Right lobe of liver (tissue), 6 donors: Measurements from ENCODE around the gene HOXB5. TPM values are rescaled to one million over a fixed set of nuclear protein-coding genes. Genes with fewer than 3 reads are reported as not detected.

Experiments used
- ATAC-seq, 4 donors: fragments of 200-7000 bp; cut with Tn5 transposase; one replicate each; pipeline ENCODE4 v1.9.1; 2020; ENCODE audit warnings: mild to moderate bottlenecking in 4 of 4, moderate library complexity in 4 of 4
- DNase-seq, 3 donors: peaks; one replicate each; pipeline ENCODE4 v3.0.0-alpha.2; 2020
- H3K27ac ChIP-seq, 3 donors: fragments of 200-600 bp; one replicate each; pipeline ENCODE4 v1.8.0; 2022
- H3K27me3 ChIP-seq, 2 donors: fragments of 200-600 bp; one replicate each; pipeline ENCODE4 v1.8.0; 2022
- H3K36me3 ChIP-seq, 4 donors: fragments of 200-600 bp; sonication (generic) in 1 of 4; one replicate each; pipeline versions ENCODE4 v1.5.1 to v1.8.0; 2017 to 2022; ENCODE audit warnings: control low read depth in 1 of 4
- H3K4me1 ChIP-seq, 4 donors: fragments of 200-600 bp; sonication (generic) in 1 of 4; one replicate each; pipeline versions ENCODE4 v1.5.1 to v1.8.0; 2017 to 2022; ENCODE audit warnings: control low read depth in 1 of 4
- H3K4me3 ChIP-seq, 3 donors: fragments of 200-600 bp; one replicate each; pipeline ENCODE4 v1.8.0; 2022
- H3K9me3 ChIP-seq, 4 donors: fragments of 200-600 bp; sonication (generic) in 1 of 4; one replicate each; pipeline versions ENCODE4 v1.5.1 to v1.8.0; 2017 to 2022; ENCODE audit warnings: control low read depth in 1 of 4
- POLR2A ChIP-seq: fragments of 450-650 bp; IDR thresholded peaks from one replicate; pipeline ENCODE4 v1.6.1; 2017; ENCODE audit warnings: antibody characterized with exemption, mild to moderate bottlenecking
- WGBS: methylation state at CpG from one replicate; pipeline ENCODE4 v1.1.6; 2018; ENCODE audit warnings: low coverage, low lambda C conversion rate; ENCODE audit not compliant: insufficient coverage; ENCODE audit errors: missing lambda C conversion rate; 5-methylcytosine and 5-hydroxymethylcytosine counted together
- intact Hi-C, 2 donors: fragments of 100-400 bp; cut with DNase I; formaldehyde crosslinking; loops; one replicate each; pipeline versions ENCODE4 v1.11.2 to v1.14.1; 2022
- total RNA-seq, 6 experiments: library from RNA; depleted of rRNA in 2 of 6; stranded (reverse); fragments of >200 nt in 2 of 6; fragmentation: NEBNext Ultra II Directional in 3 of 6; extraction: Animal tissue kit (Norgen Biotek cat#: 25700) in 3 of 6; gene quantifications; one replicate each; pipeline versions ENCODE4 v1.1.0 to v1.2.4, GENCODE V29; 2016 to 2023
- TF ChIP-seq, protein P1 (sequence below), 4 donors: fragments of 200-600 bp in 3 of 4; fragments of 450-650 bp in 1 of 4; IDR thresholded peaks; one replicate each; pipeline versions ENCODE4 v1.5.1 to v1.8.0; 2016 to 2022; ENCODE audit warnings: antibody characterized with exemption in 4 of 4, mild to moderate bottlenecking in 2 of 4
- donor health status: DM: no; HTN: yes; CAD: no.
- donor health status: DM: no; HTN: no; CAD: no.
- donor health status: DM: no; HTN: no; CAD: no.
- donor health status: DM: no; HTN: yes; CAD: no.
- donor health status: DM: no; HTN: yes; CAD: no.

Gene HOXB5
- total RNA-seq, 6 experiments from 2014 or later: 0.11 to 0.29 (median 0.19) TPM; not detected in 1

DNA sequence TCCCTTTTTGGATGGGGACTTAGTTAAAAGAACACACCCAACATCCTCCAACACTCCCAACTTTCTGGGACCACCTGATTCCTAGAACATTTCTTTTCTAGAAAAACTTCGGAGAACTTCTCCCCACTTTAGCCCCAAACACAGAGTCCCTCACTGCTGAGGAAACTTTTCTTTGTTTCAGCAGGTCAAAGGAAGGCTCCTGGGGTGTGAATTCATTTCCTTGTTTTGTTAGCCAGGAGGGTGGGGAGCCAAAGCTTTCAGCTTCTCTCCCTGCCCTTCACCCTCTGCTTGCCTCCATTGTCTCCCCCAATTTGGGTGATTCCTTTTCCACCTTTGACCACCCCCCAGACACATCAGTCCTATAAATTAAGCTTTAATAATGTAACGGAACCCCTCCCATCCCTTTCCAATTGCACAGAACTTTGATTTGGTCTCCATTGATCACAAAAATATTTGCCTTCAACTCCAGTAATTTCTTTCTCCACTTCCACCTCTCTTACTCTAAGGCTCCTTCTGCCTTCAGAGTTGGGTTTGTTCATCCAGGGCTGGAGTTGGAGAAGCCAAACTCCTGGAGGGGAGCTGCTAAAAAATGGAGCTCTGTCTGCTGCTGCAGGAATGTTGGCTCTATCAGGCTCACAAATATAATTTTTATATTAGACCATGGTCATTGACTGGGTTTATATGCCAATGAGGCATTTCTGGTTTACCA, 25.8 kb downstream of the HOXB5 start:
- H3K36me3 ChIP-seq: no peaks in the 10 kb centered on the region
- no peaks in the 10 kb centered on the region for H3K4me1 ChIP-seq
- peaks cover 0 to 6% of the 10 kb centered on the region in 2 donors for H3K27me3 ChIP-seq
- no peak for ATAC-seq
- TF ChIP-seq, protein P1, sequence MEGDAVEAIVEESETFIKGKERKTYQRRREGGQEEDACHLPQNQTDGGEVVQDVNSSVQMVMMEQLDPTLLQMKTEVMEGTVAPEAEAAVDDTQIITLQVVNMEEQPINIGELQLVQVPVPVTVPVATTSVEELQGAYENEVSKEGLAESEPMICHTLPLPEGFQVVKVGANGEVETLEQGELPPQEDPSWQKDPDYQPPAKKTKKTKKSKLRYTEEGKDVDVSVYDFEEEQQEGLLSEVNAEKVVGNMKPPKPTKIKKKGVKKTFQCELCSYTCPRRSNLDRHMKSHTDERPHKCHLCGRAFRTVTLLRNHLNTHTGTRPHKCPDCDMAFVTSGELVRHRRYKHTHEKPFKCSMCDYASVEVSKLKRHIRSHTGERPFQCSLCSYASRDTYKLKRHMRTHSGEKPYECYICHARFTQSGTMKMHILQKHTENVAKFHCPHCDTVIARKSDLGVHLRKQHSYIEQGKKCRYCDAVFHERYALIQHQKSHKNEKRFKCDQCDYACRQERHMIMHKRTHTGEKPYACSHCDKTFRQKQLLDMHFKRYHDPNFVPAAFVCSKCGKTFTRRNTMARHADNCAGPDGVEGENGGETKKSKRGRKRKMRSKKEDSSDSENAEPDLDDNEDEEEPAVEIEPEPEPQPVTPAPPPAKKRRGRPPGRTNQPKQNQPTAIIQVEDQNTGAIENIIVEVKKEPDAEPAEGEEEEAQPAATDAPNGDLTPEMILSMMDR (IDR thresholded peaks at IDR 0.05): no peak
- TF ChIP-seq POLR2A: no peak
- 21% methylated on average over 2 of the region's 2 CpGs for WGBS
- no peak for DNase-seq
- no peak overlapping the region for H3K4me3 ChIP-seq
- H3K9me3 ChIP-seq: no peaks in the 10 kb centered on the region
- intact Hi-C loops: no loop called here
- peak overlapping the region in 2 of 3 donors; percentile 10 to 43 for H3K27ac ChIP-seq

DNA sequence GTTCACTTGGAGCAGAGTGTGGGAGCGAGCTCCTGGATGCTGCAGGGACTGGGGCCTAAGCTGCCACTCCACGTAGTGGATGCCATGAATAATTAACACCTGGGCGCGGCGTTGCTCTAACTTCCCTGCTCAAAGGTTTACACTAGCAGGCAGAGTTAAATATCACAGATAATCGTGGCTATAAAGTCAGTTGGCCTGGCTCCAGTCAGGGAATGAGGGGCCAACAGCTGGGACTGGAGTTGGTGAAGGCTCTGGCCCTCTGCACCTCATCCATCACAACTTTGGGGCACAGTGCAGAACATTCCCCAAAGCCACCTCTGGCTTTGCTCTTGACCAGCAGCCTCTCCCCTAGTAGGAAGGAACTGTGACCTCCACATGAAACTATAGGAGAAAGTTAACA, 26.4 kb downstream of the HOXB5 start:
- Histone ChIP-seq H3K4me1 (no peaks in the 10 kb centered on the region), H3K4me3 (no peak overlapping the region), H3K36me3 (no peaks in the 10 kb centered on the region), H3K27me3 (peaks cover 0 to 7% of the 10 kb centered on the region in 2 donors), H3K27ac (no peak overlapping the region), H3K9me3 (no peaks in the 10 kb centered on the region)
- no peak for TF ChIP-seq POLR2A
- TF ChIP-seq, protein P1 (IDR thresholded peaks at IDR 0.05): no peak
- intact Hi-C loops: no loop called here
- DNase-seq (no peak), ATAC-seq (no peak)
- WGBS: 34% methylated on average over 2 of the region's 6 CpGs

DNA sequence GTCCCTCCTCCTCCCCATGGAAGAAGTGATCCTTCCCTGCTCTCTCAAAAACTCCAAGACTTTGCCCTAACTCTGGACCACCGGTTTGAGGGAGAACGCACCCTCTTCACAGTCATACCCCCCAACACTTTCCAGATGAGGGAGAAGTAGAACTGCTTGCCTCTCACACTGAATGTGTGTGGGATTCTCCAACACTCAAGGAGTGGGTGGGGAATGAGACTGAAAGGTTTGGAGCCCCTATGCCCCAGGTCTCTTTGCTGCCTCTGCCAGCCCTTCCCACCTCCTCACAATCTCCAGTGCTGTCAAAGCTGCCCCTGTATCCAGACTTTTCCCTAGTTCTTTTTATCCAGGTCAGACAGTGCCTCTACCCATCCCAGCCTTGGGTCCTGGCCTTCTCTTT, 26.9 kb downstream of the HOXB5 start:
- 17% methylated on average over 2 of the region's 2 CpGs for WGBS
- no peak overlapping the region for H3K4me3 ChIP-seq
- no peaks in the 10 kb centered on the region for H3K9me3 ChIP-seq
- H3K4me1 ChIP-seq: no peaks in the 10 kb centered on the region
- ATAC-seq: no peak
- intact Hi-C loops: no loop called here
- TF ChIP-seq, protein P1 (IDR thresholded peaks at IDR 0.05): no peak
- no peak for TF ChIP-seq POLR2A
- DNase-seq: no peak
- peaks cover 0 to 7% of the 10 kb centered on the region in 2 donors for H3K27me3 ChIP-seq
- no peak overlapping the region for H3K27ac ChIP-seq
- H3K36me3 ChIP-seq: no peaks in the 10 kb centered on the region

DNA sequence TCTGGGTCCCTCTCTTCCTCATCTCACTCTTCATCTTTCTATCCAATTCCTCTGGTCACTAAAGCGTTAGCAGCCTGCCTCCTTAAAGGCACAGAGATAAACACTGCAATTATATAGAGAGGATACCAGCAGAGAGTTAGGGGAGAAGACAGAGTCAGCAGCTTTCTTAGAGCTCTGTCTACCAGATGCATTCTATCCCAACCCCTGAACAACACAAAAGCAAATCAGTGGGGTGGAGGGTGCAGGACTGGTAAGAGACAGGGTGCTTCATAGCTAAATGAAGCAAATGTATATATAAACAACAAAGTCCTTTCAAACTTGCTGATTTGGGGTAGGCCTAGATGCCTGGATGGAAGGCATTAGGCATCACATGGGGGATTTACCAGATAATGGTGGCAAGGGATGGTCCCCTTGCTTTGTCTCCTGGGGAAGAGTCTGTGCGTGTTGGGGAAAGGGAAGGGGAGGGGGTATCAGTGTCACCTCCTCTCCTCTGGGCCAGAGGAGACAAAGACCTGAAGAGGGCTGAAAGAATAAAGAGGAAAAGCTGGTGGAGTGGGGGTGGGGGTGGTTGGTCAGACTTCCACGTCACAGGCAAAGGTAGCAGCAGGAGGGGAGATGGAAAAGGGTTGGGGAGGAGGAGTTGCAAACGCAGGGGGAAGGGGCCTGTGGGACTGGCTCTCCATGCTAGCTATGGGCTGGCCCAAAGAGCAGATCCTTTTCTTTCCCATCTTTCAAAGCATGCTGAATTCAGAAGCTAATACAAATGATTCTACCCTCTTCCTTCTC, 27.5 kb downstream of the HOXB5 start:
- H3K27me3 ChIP-seq: peaks cover 0 to 7% of the 10 kb centered on the region in 2 donors
- ATAC-seq (no peak), DNase-seq (no peak)
- no peaks in the 10 kb centered on the region for H3K36me3 ChIP-seq
- WGBS: 27% methylated on average over 4 of the region's 4 CpGs
- no peak overlapping the region for H3K4me3 ChIP-seq
- no peak overlapping the region for H3K27ac ChIP-seq
- no peaks in the 10 kb centered on the region for H3K9me3 ChIP-seq
- H3K4me1 ChIP-seq: no peaks in the 10 kb centered on the region
- intact Hi-C loops: no loop called here
- TF ChIP-seq, protein P1 (IDR thresholded peaks at IDR 0.05): no peak
- TF ChIP-seq POLR2A: no peak
